HG03060 (cell line): ENCODE results near the gene ZNF45.
"Not testable (repeated sequence)": the region's sequence is repeated elsewhere in the genome, so short reads cannot be mapped to it uniquely, and the experiment has no call there.

ENCODE experiments used
- ATAC-seq: cut with Tn5 transposase; IDR thresholded peaks from one replicate; pipeline ENCODE4 v1.9.1; 2021; ENCODE audit warnings: low read depth, moderate number of reproducible peaks; ENCODE audit not compliant: unreplicated experiment

The ZNF45 gene

GRCh38 chr19:43914051-43914450, 21.0 kb downstream of the ZNF45 start:
- ATAC-seq, result no peak

DNA sequence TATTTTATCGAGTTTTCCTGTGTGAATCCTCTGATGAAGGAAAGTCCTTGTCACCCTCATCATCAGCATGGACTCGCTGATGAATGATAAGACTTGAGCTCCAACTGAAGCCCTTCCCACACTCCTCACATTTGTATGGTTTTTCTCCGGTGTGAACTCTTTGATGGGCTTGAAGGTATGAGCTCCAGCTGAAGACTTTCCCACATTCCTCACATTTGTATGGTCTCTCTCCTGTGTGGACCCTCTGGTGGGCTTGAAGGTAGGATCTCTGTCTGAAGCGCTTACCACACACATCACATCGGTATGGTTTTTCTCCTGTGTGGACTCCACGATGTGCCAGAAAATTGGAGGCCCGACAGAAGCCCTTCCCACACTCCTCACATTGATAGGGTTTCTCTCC, 21.7 kb downstream of the ZNF45 start:
- ATAC-seq, result no peak

- no peak for ATAC-seq
Measured at GRCh38 chr19:43910884-43911283, 24.2 kb downstream of the ZNF45 start.

GRCh38 chr19:43908659-43909058, 26.4 kb downstream of the ZNF45 start:
- no peak for ATAC-seq

- no peak for ATAC-seq
Measured at GRCh38 chr19:43906774-43907173, 28.3 kb downstream of the ZNF45 start.

GRCh38 chr19:43905897-43906296, 29.2 kb downstream of the ZNF45 start:
- ATAC-seq, result no peak

- no peak for ATAC-seq
Measured at GRCh38 chr19:43902399-43902798, 32.7 kb downstream of the ZNF45 start.

DNA sequence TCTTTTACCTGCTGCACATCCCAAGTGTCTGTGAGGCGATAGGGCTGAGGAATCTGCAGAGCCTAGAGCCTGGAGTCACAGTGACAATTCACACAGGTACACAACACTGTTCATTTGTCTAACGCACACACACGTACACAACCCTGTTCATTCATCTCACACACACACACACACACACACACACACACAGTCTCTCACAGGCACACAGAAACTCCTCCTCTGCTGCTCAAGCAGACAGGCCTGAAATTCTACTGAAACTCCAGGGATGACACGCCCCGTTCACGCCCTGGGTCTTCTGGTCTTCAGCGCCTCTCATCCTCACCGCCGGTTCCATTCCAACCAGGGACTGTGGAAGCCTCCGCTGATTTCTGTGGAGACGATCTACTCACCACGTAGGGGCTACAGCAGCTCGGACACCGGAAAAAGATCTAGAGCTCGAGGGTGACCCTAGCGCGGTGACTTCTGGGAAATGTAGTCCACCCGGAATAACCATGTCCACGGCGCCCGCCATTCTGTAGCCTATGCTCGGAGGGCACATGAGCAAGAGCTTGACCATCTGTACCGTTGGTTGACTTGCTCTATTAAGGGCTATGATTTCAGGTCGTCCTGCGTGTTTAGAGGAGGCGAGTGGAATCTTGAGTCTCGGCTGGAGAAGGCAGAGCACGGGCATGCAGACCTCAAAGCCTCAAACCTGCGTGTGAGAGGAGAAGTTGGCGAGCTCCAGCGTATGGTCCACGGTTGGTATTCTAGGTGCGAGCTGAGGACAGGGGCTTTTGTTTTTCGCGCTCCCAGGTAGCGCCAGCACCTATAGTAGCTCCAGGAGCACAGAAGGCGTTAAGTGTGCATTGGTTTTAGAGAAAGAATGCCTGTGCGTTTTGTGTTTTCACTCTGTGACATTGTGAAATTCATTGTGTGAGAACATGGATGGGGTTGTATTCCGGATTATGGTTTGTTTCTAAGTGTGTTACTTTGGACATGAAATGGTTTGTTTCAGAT, 33.4 kb downstream of the ZNF45 start:
- ATAC-seq, result no peak

GRCh38 chr19:43895727-43896308, 39.3 kb downstream of the ZNF45 start:
- no peak for ATAC-seq

DNA sequence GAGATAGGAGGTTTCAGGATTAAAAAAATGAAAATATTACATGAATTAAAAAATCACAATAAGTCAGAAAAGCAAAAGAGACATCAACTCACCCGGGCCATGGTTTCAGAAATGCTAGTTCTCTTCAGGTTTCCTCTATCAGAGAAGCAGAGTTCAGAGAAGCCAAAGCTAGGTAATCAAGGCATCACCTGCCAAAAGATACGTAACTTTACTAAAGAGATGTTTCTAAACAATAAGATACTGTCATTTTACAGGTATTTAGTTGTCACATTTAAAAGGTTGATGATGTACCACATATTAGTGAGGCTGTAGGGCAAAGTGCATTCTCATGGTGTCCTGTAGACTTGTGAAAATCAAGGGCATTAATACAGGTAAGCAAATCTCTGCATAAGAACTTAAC, 51.2 kb downstream of the ZNF45 start, which contains the start of gene ZNF404:
Gene ZNF404, minus strand, starts transcription at position 101 of the 400 bp plus-strand sequence.
- ATAC-seq, result no peak

DNA sequence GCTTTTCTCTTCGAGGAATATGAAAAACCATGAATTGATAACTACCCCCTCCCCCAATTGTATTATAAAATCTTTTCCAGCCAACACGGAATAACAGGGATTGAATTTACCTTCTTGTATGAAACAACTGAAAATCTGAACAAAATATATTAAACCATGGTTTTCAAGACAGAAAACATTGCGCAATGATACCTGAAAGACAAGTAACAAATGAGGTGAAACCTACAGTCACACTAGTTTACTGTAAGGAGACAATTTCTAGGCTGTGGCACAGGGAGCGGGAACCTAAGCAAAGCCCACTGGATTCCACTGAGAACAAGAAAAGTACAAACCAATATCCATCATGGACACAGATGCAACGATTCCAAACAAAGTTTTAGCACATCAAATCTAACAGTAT, 54.6 kb downstream of the ZNF45 start:
- no peak for ATAC-seq

GRCh38 chr19:43872547-43873336, 62.3 kb downstream of the ZNF45 start:
- ATAC-seq, result no peak

GRCh38 chr19:43866923-43867322, 68.2 kb downstream of the ZNF45 start:
- not testable (repeated sequence) for ATAC-seq
